Activated T-cell treated with anti-CD3 and anti-CD28 coated beads, Interleukin-2, amount 50 U/mL, for 48 hours (primary cell): ENCODE data around the gene ERP29.

Experiments
- DNase-seq, 2 experiments: peaks; one replicate each; pipeline ENCODE4 v3.0.0-alpha.2; 2020

ERP29 gene

DNA sequence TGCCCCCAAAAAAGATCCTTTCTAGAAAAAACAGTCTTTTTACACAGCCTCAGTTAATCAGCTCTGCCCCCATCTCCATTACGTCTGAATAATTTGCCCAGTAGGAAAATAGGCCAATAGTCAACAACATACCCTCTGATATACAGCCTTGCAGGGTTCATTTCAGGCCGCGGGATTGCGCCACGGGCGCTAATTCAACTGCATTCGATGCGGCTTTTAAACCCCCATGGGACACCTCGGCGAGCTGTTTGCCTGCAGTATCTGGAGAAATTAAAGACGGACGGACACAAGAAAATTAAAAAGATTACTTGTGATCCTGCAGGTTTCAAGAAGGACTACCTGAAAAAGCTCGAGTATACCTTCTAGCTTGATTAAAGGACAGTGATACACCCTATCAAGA is 36.1 kb downstream of the ERP29 start:
- no peak for DNase-seq

DNA sequence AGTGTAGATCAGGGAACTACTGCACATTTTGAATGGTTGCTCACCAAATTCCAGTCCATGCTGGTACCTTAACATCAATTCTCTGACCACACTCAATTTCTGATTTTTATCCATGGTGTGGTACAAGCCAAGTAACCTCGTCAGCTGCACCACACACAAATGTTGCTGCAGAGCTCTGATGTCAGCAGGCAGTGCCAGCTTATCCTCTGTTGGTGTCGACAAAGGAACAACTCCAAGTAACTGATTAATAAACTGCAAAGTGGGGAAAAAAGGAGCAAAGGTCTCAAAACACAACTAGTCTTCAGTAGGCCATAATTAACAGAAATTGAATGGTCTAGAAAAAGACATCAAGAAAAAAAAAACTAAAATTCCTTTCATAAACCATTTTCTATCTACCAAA is 47.9 kb downstream of the ERP29 start:
- DNase-seq = no peak

DNA sequence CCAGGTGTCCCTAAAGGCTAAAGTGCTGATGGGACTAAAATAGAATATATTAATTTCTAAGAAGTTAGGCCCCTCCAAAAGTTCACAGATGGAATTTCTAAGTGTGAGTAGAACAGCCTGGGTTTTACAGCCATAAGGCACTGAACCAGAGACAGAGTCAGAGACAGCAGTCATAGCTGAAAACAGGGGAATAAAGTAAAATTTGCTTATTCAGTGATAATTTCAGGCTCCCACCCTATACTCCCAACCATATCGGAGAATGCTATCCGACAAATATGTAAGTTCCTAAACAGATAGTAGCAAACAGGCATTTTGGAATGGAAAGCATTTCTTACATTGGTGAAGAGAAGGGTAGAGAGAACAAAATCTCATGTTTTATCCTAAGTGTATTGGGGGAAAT is 50.0 kb downstream of the ERP29 start:
- no peak for DNase-seq

DNA sequence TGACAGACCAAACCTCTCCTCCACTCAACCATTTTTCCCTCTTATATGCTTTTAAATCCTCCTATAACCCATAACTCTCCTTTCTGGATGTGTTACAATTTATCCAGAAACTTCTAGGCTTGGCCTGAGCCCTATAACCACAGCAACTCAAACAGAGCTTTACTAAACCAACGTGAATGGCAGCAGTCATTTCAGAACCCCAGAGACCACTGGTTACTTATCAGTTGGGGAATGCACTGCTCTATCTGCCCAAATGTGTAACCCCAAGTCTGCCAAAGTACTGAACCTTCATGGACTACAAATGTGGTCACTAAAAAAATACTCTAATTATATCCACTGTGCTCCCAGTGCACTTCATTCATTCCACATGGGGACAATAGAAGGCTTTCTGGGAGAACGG is 53.3 kb downstream of the ERP29 start:
- no peak for DNase-seq
